ENCODE results near the gene ITFG2. TPM values are rescaled to one million over a fixed set of nuclear protein-coding genes. Genes with fewer than 3 reads are reported as not detected.

ITFG2 gene
- total RNA-seq, 1 experiment from 2014 or later = 23.9 TPM

GRCh38 chr12:2794736-2795289 lies 17.7 kb upstream of the ITFG2 start, which contains the start of gene FKBP4 (continued):
- TF ChIP-seq IRF2 (CRISPR knock-in tag; IDR thresholded peaks at IDR 0.05; ENCODE audit: borderline replicate concordance, low read depth) (no peak), ZNF416 (CRISPR knock-in tag; IDR thresholded peaks at IDR 0.05) (no peak), ZNF396 (CRISPR knock-in tag; IDR thresholded peaks at IDR 0.05; ENCODE audit: borderline replicate concordance) (no peak), USF1 (CRISPR knock-in tag; IDR thresholded peaks at IDR 0.05) (0 out of 2 replicates have a peak, but pooled peaks have one; percentile 30), ZNF138 (CRISPR knock-in tag; conservative IDR thresholded peaks at IDR 0.05) (peak; percentile 84; the same call in 1 of the 2 replicates), NFE2L1 (CRISPR knock-in tag; IDR thresholded peaks at IDR 0.05) (peak; percentile 88), ZNF423 (CRISPR knock-in tag; IDR thresholded peaks at IDR 0.05) (no peak), CDX4 (CRISPR knock-in tag; IDR thresholded peaks at IDR 0.05; ENCODE audit: borderline replicate concordance) (no peak), PRRX2 (CRISPR knock-in tag; IDR thresholded peaks at IDR 0.05) (no peak), CBFB (CRISPR knock-in tag; IDR thresholded peaks at IDR 0.05; ENCODE audit: low read depth) (peak; percentile 75; the same call in 1 of the 2 replicates), SMAD4 (CRISPR knock-in tag; IDR thresholded peaks at IDR 0.05) (no peak), TEAD4 (CRISPR knock-in tag; IDR thresholded peaks at IDR 0.05) (no peak), ESRRA (CRISPR knock-in tag; IDR thresholded peaks at IDR 0.05; ENCODE audit: borderline replicate concordance) (no peak), ZNF232 (CRISPR knock-in tag; IDR thresholded peaks at IDR 0.05) (peak; percentile 9; the same call in 1 of the 2 replicates), TP53 (CRISPR knock-in tag; IDR thresholded peaks at IDR 0.05) (peak; percentile 94), KAT7 (CRISPR knock-in tag; IDR thresholded peaks at IDR 0.05; ENCODE audit: borderline replicate concordance) (no peak; the same call in 1 of the 2 replicates), ZNF121 (CRISPR knock-in tag; IDR thresholded peaks at IDR 0.05) (no peak), FOXK1 (CRISPR knock-in tag; IDR thresholded peaks at IDR 0.05) (peak; percentile 90), NFYB (CRISPR knock-in tag; conservative IDR thresholded peaks at IDR 0.05; ENCODE audit: low read depth) (peak; percentile 35; the same call in 1 of the 2 replicates), ZNF512 (CRISPR knock-in tag; IDR thresholded peaks at IDR 0.05; ENCODE audit: borderline replicate concordance) (no peak), HMGA2 (CRISPR knock-in tag; IDR thresholded peaks at IDR 0.05) (no peak), FOXP1 (CRISPR knock-in tag; IDR thresholded peaks at IDR 0.05; ENCODE audit: borderline replicate concordance) (peak; percentile 63)
- TF ChIP-seq, protein P1, sequence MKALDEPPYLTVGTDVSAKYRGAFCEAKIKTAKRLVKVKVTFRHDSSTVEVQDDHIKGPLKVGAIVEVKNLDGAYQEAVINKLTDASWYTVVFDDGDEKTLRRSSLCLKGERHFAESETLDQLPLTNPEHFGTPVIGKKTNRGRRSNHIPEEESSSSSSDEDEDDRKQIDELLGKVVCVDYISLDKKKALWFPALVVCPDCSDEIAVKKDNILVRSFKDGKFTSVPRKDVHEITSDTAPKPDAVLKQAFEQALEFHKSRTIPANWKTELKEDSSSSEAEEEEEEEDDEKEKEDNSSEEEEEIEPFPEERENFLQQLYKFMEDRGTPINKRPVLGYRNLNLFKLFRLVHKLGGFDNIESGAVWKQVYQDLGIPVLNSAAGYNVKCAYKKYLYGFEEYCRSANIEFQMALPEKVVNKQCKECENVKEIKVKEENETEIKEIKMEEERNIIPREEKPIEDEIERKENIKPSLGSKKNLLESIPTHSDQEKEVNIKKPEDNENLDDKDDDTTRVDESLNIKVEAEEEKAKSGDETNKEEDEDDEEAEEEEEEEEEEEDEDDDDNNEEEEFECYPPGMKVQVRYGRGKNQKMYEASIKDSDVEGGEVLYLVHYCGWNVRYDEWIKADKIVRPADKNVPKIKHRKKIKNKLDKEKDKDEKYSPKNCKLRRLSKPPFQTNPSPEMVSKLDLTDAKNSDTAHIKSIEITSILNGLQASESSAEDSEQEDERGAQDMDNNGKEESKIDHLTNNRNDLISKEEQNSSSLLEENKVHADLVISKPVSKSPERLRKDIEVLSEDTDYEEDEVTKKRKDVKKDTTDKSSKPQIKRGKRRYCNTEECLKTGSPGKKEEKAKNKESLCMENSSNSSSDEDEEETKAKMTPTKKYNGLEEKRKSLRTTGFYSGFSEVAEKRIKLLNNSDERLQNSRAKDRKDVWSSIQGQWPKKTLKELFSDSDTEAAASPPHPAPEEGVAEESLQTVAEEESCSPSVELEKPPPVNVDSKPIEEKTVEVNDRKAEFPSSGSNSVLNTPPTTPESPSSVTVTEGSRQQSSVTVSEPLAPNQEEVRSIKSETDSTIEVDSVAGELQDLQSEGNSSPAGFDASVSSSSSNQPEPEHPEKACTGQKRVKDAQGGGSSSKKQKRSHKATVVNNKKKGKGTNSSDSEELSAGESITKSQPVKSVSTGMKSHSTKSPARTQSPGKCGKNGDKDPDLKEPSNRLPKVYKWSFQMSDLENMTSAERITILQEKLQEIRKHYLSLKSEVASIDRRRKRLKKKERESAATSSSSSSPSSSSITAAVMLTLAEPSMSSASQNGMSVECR (CRISPR knock-in tag; IDR thresholded peaks at IDR 0.05; ENCODE audit: borderline replicate concordance) = peak; percentile 79; the same call in 1 of the 2 replicates
- TF ChIP-seq, protein P2, sequence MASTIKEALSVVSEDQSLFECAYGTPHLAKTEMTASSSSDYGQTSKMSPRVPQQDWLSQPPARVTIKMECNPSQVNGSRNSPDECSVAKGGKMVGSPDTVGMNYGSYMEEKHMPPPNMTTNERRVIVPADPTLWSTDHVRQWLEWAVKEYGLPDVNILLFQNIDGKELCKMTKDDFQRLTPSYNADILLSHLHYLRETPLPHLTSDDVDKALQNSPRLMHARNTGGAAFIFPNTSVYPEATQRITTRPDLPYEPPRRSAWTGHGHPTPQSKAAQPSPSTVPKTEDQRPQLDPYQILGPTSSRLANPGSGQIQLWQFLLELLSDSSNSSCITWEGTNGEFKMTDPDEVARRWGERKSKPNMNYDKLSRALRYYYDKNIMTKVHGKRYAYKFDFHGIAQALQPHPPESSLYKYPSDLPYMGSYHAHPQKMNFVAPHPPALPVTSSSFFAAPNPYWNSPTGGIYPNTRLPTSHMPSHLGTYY (CRISPR knock-in tag; IDR thresholded peaks at IDR 0.05) = no peak
- TF ChIP-seq, protein P3, sequence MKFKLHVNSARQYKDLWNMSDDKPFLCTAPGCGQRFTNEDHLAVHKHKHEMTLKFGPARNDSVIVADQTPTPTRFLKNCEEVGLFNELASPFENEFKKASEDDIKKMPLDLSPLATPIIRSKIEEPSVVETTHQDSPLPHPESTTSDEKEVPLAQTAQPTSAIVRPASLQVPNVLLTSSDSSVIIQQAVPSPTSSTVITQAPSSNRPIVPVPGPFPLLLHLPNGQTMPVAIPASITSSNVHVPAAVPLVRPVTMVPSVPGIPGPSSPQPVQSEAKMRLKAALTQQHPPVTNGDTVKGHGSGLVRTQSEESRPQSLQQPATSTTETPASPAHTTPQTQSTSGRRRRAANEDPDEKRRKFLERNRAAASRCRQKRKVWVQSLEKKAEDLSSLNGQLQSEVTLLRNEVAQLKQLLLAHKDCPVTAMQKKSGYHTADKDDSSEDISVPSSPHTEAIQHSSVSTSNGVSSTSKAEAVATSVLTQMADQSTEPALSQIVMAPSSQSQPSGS (CRISPR knock-in tag; IDR thresholded peaks at IDR 0.05; ENCODE audit: borderline replicate concordance, low read depth) = no peak
- TF ChIP-seq, protein P4, sequence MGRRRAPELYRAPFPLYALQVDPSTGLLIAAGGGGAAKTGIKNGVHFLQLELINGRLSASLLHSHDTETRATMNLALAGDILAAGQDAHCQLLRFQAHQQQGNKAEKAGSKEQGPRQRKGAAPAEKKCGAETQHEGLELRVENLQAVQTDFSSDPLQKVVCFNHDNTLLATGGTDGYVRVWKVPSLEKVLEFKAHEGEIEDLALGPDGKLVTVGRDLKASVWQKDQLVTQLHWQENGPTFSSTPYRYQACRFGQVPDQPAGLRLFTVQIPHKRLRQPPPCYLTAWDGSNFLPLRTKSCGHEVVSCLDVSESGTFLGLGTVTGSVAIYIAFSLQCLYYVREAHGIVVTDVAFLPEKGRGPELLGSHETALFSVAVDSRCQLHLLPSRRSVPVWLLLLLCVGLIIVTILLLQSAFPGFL (CRISPR knock-in tag; IDR thresholded peaks at IDR 0.05; ENCODE audit: borderline replicate concordance) = no peak
- TF ChIP-seq, protein P5, sequence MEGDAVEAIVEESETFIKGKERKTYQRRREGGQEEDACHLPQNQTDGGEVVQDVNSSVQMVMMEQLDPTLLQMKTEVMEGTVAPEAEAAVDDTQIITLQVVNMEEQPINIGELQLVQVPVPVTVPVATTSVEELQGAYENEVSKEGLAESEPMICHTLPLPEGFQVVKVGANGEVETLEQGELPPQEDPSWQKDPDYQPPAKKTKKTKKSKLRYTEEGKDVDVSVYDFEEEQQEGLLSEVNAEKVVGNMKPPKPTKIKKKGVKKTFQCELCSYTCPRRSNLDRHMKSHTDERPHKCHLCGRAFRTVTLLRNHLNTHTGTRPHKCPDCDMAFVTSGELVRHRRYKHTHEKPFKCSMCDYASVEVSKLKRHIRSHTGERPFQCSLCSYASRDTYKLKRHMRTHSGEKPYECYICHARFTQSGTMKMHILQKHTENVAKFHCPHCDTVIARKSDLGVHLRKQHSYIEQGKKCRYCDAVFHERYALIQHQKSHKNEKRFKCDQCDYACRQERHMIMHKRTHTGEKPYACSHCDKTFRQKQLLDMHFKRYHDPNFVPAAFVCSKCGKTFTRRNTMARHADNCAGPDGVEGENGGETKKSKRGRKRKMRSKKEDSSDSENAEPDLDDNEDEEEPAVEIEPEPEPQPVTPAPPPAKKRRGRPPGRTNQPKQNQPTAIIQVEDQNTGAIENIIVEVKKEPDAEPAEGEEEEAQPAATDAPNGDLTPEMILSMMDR (IDR thresholded peaks at IDR 0.05) = no peak

Measured in WTC11 (cell line).